ENCODE results near the gene FUT6.

GRCh38 chr19:5784581-5785147, 54.8 kb downstream of the FUT6 start, which contains the start of gene PRR22:
- no peak for TF ChIP-seq CTCF (IDR thresholded peaks at IDR 0.05)
- no peak for TF ChIP-seq POLR2A (IDR thresholded peaks at IDR 0.05)
- no peak for TF ChIP-seq POLR2AphosphoS5 (IDR thresholded peaks at IDR 0.05)
